HepG2 (cell line): ENCODE results near the gene GDAP1L1. TPM values are rescaled to one million over a fixed set of nuclear protein-coding genes. Genes with fewer than 3 reads are reported as not detected.
A peak's percentile ranks its signal among the peaks of the same experiment; 100 is the strongest.

Source experiments
- ATAC-seq: fragments of 200-7000 bp; cut with Tn5 transposase; 3 replicates; pipeline ENCODE4 v1.9.1; 2020; ENCODE audit warnings: mild to moderate bottlenecking, moderate library complexity
- BruUV-seq: library from RNA; stranded (reverse); fragments of 400-500 nt; replicated peaks from 2 replicates; lab custom pipeline; 2021; lab: Mats Ljungman, UMichigan
- CTCF ChIA-PET: fragments of 300-600 bp; formaldehyde crosslinking; extraction: SDS; loops from one replicate; lab custom pipeline; 2021; ENCODE audit warnings: low total read pairs, inconsistent platforms, low intra/inter-chr PET ratio; lab: Yijun Ruan, JAX
- POLR2A ChIA-PET: fragments of 350-600 bp; sonication (Branson Sonifier 250); formaldehyde crosslinking; loops from one replicate; lab custom pipeline; 2020; ENCODE audit warnings: antibody characterized with exemption, inconsistent platforms; lab: Yijun Ruan, JAX
- DNase-seq: peaks from one replicate; pipeline ENCODE4 v3.0.0-alpha.2; 2015; ENCODE audit warnings: low spot score
- FAIRE-seq: peaks from 3 replicates; lab custom pipeline; 2011; peaks lifted over from hg19 to GRCh38; lab: Jason Lieb, UNC
- H2AFZ ChIP-seq: one replicate; pipeline ENCODE4 v1.6.1; 2011; ENCODE audit warnings: low read length, inconsistent platforms
- H3K27ac ChIP-seq: fragments of 300-600 bp; 3 replicates; pipeline ENCODE4 v1.8.0; 2011; ENCODE audit warnings: mixed run types, mild to moderate bottlenecking, mixed read lengths, low read length, inconsistent platforms; ENCODE audit not compliant: insufficient read depth; ENCODE audit errors: extremely low read length
- H3K27me3 ChIP-seq, 2 experiments: fragments of 200-600 bp in 1 of 2; 2 replicates in 1 of 2; 3 replicates in 1 of 2; pipeline versions ENCODE4 v1.6.0 to v1.8.0; 2011; ENCODE audit warnings: low read length in 2 of 2, mild to moderate bottlenecking in 2 of 2, moderate library complexity in 2 of 2, inconsistent platforms in 1 of 2; ENCODE audit not compliant: insufficient read depth in 2 of 2, control insufficient read depth in 1 of 2
- H3K36me3 ChIP-seq, 2 experiments: fragments of 200-600 bp in 1 of 2; replicated peaks in 1 of 2; 2 replicates in 1 of 2; 3 replicates in 1 of 2; pipeline versions ENCODE4 v1.5.1 to v1.8.0; 2011; ENCODE audit warnings: low read length in 2 of 2, inconsistent platforms in 1 of 2; ENCODE audit not compliant: insufficient read depth in 2 of 2, control insufficient read depth in 1 of 2
- H3K4me1 ChIP-seq: 2 replicates; pipeline ENCODE4 v1.5.1; 2012; ENCODE audit warnings: low read length, inconsistent platforms; ENCODE audit not compliant: insufficient read depth
- H3K4me2 ChIP-seq: 2 replicates; pipeline ENCODE4 v1.6.0; 2011; ENCODE audit warnings: low read depth, low read length, inconsistent platforms
- H3K4me3 ChIP-seq, 3 experiments: fragments of 200-600 bp in 1 of 3; sonication (generic), shearing (Covaris generic) in 1 of 3; replicated peaks in 1 of 3; 2 replicates each; pipeline ENCODE4 v1.5.1; 2011 to 2016; ENCODE audit warnings: low read length in 3 of 3, inconsistent platforms in 2 of 3, low read depth in 2 of 3, mild to moderate bottlenecking in 2 of 3, control low read depth in 1 of 3, mixed read lengths in 1 of 3; ENCODE audit not compliant: insufficient read depth in 1 of 3
- H3K79me2 ChIP-seq: one replicate; pipeline ENCODE4 v1.6.1; 2011; ENCODE audit warnings: low read length, inconsistent platforms; ENCODE audit not compliant: insufficient read depth
- H3K9ac ChIP-seq: 2 replicates; pipeline ENCODE4 v1.6.0; 2011; ENCODE audit warnings: mild to moderate bottlenecking, low read depth, low read length, inconsistent platforms; ENCODE audit not compliant: insufficient read depth
- H3K9me3 ChIP-seq: 2 replicates; pipeline ENCODE4 v1.5.1; 2012; ENCODE audit warnings: mild to moderate bottlenecking, low read length
- H4K20me1 ChIP-seq: 2 replicates; pipeline ENCODE4 v1.6.0; 2011; ENCODE audit warnings: inconsistent platforms, mild to moderate bottlenecking, low read length, moderate library complexity; ENCODE audit not compliant: insufficient read depth
- BORCS8-MEF2B ChIP-seq: sonication (generic); formaldehyde crosslinking; IDR thresholded peaks from 2 replicates; pipeline ENCODE4 v1.8.0; 2022; ENCODE audit warnings: mild to moderate bottlenecking, missing genetic modification reagents
- CC2D1A ChIP-seq: sonication (generic); formaldehyde crosslinking; IDR thresholded peaks from 2 replicates; pipeline ENCODE4 v1.8.1; 2023; ENCODE audit warnings: mild to moderate bottlenecking, missing genetic modification reagents
- HOXA7 ChIP-seq: sonication (generic); formaldehyde crosslinking; IDR thresholded peaks from 2 replicates; pipeline ENCODE4 v1.8.1; 2022; ENCODE audit warnings: mild to moderate bottlenecking, missing genetic modification reagents, moderate library complexity
- NFYC ChIP-seq: IDR thresholded peaks from 2 replicates; pipeline ENCODE4 v1.6.1; 2016; ENCODE audit warnings: missing genetic modification reagents, missing compliant biosample characterization
- RAD21 ChIP-seq: fragments of 450-650 bp; formaldehyde crosslinking; IDR thresholded peaks from 2 replicates; pipeline ENCODE4 v1.5.0; 2020; ENCODE audit warnings: mild to moderate bottlenecking
- ZNF10 ChIP-seq: sonication (generic); formaldehyde crosslinking; IDR thresholded peaks from 2 replicates; pipeline ENCODE4 v1.4.0; 2020; ENCODE audit warnings: mild to moderate bottlenecking, low read depth, missing genetic modification reagents, borderline replicate concordance
- ZNF207 ChIP-seq: fragments of 450-650 bp; IDR thresholded peaks from 2 replicates; pipeline ENCODE4 v1.6.1; 2016; ENCODE audit warnings: antibody characterized with exemption, borderline replicate concordance
- ZNF337 ChIP-seq: sonication (generic); formaldehyde crosslinking; IDR thresholded peaks from 2 replicates; pipeline ENCODE4 v1.5.1; 2020; ENCODE audit warnings: missing genetic modification reagents, low read depth, mild to moderate bottlenecking, borderline replicate concordance
- ZNF44 ChIP-seq: sonication (generic); formaldehyde crosslinking; IDR thresholded peaks from 2 replicates; pipeline ENCODE4 v1.5.1; 2020; ENCODE audit warnings: mild to moderate bottlenecking, missing genetic modification reagents
- ZNF549 ChIP-seq: sonication (generic); formaldehyde crosslinking; IDR thresholded peaks from 2 replicates; pipeline ENCODE4 v1.5.0; 2020; ENCODE audit warnings: missing genetic modification reagents
- ZNF678 ChIP-seq: sonication (generic); formaldehyde crosslinking; IDR thresholded peaks from 2 replicates; pipeline ENCODE4 v1.4.0; 2020; ENCODE audit warnings: mild to moderate bottlenecking, missing genetic modification reagents
- ZNF773 ChIP-seq: sonication (generic); formaldehyde crosslinking; IDR thresholded peaks from 2 replicates; pipeline ENCODE4 v1.4.0; 2020; ENCODE audit warnings: missing genetic modification reagents, borderline replicate concordance
- WGBS: methylation state at CpG from one replicate; pipeline ENCODE4 v1.1.6; 2017; ENCODE audit warnings: low lambda C conversion rate; 5-methylcytosine and 5-hydroxymethylcytosine counted together
- in situ Hi-C: cut with HindIII; loops from 2 replicates; pipeline ENCODE4 v1.10.0; 2017; ENCODE audit warnings: low pct_unique_long_range_greater_than_20kb; ENCODE audit not compliant: extremely low pct_ligation_motif_present
- intact Hi-C: fragments of 100-400 bp; cut with micrococcal nuclease; formaldehyde crosslinking; loops from one replicate; pipeline ENCODE4 v1.10.0; 2022; ENCODE audit not compliant: unreplicated experiment
- polyA plus RNA-seq, 8 experiments: library from polyadenylated mRNA; depleted of rRNA in 3 of 8; stranded (reverse) in 7 of 8; unstranded in 1 of 8; fragments of >200 nt; fragmentation: Illumina TruSeq in 4 of 8; extraction: Trizol in 4 of 8; gene quantifications; 2 replicates each; pipeline versions ENCODE4 v1.2.1 to v1.2.3, GENCODE V29; 2011 to 2016; ENCODE audit warnings: low read depth in 4 of 8, missing spikeins in 1 of 8, mixed read lengths in 1 of 8; ENCODE audit not compliant: insufficient read depth in 1 of 8
- total RNA-seq, 5 experiments: library from RNA; depleted of rRNA; stranded (reverse); fragments of >200 nt; fragmentation: Illumina TruSeq; extraction: Trizol; gene quantifications; 2 replicates each; pipeline ENCODE4 v1.2.3, GENCODE V29; 2016; ENCODE audit warnings: low read depth in 1 of 5
- TF ChIP-seq, protein P1 (sequence below): sonication (generic); formaldehyde crosslinking; IDR thresholded peaks from 2 replicates; pipeline ENCODE4 v1.5.0; 2020; ENCODE audit warnings: missing genetic modification reagents
- TF ChIP-seq, protein P2 (sequence below), 2 experiments: sonication (generic) in 1 of 2; formaldehyde crosslinking in 1 of 2; IDR thresholded peaks; 2 replicates each; pipeline versions ENCODE4 v1.6.1 to v1.9.0; 2014 to 2022; ENCODE audit warnings: antibody characterized with exemption in 1 of 2, borderline replicate concordance in 1 of 2, inconsistent platforms in 1 of 2, low read depth in 1 of 2, missing genetic modification reagents in 1 of 2
- TF ChIP-seq, protein P3 (sequence below): sonication (generic); formaldehyde crosslinking; IDR thresholded peaks from 2 replicates; pipeline ENCODE4 v1.5.0; 2020; ENCODE audit warnings: missing genetic modification reagents

GDAP1L1 gene
- total and polyA plus RNA-seq, 2 of the 13 experiments (the other 11 are each of a cell fraction or from before 2014, with no cell fraction given) = 0.04 TPM; not detected in 1

DNA sequence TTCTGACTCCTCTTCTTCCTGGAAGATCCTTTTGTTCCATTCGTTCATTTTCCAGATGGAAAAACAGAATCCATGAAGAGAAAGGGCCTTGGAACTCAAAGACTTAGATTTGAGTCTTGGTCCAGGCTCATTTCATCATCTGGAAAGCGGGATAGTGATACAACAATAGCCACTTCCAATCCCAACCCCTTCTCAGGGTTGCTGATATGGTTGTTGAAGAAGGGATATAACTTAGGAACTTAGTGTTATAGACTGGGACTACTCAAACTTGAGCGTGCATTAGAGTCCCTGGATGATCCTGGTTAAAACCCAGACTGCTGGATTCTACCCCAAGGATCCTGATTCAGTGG is 1.3 kb downstream of the GDAP1L1 start:
- ChIA-PET CTCF (interaction anchor here (0.9 to 1.7 kb wide), 3 partner anchors 31 to 138 kb away, joined by 4 to 12 read pairs (median 5); partner anchors contain the start of gene FITM2), POLR2A (no interaction called here)
- intact Hi-C loops (loop anchor here (1.0 to 2.0 kb wide), 2 partner anchors 54 to 138 kb away; no protein-coding TSS in a partner anchor), in situ Hi-C loops (no loop called here)
- BruUV-seq = no TSS peak
- DNase-seq = no peak
- Histone ChIP-seq H3K27ac (no peak overlapping the region), H3K27me3 (no peaks in the 10 kb centered on the region; a peak in 2 of 5 replicates), H3K36me3 (no peaks in the 10 kb centered on the region), H4K20me1 (no peaks in the 10 kb centered on the region), H3K9me3 (no peaks in the 10 kb centered on the region), H3K4me2 (no peak overlapping the region), H3K4me3 (no peak overlapping the region), H3K9ac (no peak overlapping the region), H2AFZ (no peak overlapping the region), H3K4me1 (peaks cover 6% of the 10 kb centered on the region), H3K79me2 (no peaks in the 10 kb centered on the region)
- FAIRE-seq = no peak
- WGBS = 32% methylated on average over 3 of the region's 3 CpGs
- peak; percentile 26 for ATAC-seq
- TF ChIP-seq NFYC (CRISPR knock-in tag) (no peak), ZNF549 (CRISPR knock-in tag) (no peak), BORCS8-MEF2B (CRISPR knock-in tag) (no peak), ZNF773 (CRISPR knock-in tag) (no peak), RAD21 (CRISPR knock-in tag) (no peak), ZNF44 (CRISPR knock-in tag) (0 out of 2 replicates have a peak, but pooled peaks have one; percentile 1), ZNF10 (CRISPR knock-in tag) (no peak), ZNF337 (CRISPR knock-in tag) (peak; percentile 12; the same call in 1 of the 2 replicates), ZNF678 (no peak), ZNF207 (no peak), HOXA7 (CRISPR knock-in tag) (0 out of 2 replicates have a peak, but pooled peaks have one; percentile 2), CC2D1A (CRISPR knock-in tag) (0 out of 2 replicates have a peak, but pooled peaks have one; percentile 1)
- TF ChIP-seq, protein P1, sequence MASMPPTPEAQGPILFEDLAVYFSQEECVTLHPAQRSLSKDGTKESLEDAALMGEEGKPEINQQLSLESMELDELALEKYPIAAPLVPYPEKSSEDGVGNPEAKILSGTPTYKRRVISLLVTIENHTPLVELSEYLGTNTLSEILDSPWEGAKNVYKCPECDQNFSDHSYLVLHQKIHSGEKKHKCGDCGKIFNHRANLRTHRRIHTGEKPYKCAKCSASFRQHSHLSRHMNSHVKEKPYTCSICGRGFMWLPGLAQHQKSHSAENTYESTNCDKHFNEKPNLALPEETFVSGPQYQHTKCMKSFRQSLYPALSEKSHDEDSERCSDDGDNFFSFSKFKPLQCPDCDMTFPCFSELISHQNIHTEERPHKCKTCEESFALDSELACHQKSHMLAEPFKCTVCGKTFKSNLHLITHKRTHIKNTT (CRISPR knock-in tag) = no peak
- TF ChIP-seq, protein P2, sequence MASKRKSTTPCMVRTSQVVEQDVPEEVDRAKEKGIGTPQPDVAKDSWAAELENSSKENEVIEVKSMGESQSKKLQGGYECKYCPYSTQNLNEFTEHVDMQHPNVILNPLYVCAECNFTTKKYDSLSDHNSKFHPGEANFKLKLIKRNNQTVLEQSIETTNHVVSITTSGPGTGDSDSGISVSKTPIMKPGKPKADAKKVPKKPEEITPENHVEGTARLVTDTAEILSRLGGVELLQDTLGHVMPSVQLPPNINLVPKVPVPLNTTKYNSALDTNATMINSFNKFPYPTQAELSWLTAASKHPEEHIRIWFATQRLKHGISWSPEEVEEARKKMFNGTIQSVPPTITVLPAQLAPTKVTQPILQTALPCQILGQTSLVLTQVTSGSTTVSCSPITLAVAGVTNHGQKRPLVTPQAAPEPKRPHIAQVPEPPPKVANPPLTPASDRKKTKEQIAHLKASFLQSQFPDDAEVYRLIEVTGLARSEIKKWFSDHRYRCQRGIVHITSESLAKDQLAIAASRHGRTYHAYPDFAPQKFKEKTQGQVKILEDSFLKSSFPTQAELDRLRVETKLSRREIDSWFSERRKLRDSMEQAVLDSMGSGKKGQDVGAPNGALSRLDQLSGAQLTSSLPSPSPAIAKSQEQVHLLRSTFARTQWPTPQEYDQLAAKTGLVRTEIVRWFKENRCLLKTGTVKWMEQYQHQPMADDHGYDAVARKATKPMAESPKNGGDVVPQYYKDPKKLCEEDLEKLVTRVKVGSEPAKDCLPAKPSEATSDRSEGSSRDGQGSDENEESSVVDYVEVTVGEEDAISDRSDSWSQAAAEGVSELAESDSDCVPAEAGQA (IDR thresholded peaks at IDR 0.05; ENCODE audit: low read depth) = no peak
- TF ChIP-seq, protein P2 (CRISPR knock-in tag; IDR thresholded peaks at IDR 0.05; ENCODE audit: borderline replicate concordance) = no peak
- TF ChIP-seq, protein P3, sequence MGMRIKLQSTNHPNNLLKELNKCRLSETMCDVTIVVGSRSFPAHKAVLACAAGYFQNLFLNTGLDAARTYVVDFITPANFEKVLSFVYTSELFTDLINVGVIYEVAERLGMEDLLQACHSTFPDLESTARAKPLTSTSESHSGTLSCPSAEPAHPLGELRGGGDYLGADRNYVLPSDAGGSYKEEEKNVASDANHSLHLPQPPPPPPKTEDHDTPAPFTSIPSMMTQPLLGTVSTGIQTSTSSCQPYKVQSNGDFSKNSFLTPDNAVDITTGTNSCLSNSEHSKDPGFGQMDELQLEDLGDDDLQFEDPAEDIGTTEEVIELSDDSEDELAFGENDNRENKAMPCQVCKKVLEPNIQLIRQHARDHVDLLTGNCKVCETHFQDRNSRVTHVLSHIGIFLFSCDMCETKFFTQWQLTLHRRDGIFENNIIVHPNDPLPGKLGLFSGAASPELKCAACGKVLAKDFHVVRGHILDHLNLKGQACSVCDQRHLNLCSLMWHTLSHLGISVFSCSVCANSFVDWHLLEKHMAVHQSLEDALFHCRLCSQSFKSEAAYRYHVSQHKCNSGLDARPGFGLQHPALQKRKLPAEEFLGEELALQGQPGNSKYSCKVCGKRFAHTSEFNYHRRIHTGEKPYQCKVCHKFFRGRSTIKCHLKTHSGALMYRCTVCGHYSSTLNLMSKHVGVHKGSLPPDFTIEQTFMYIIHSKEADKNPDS = no peak
